Measurements from ENCODE around the gene HLCS. TPM values are rescaled to one million over a fixed set of nuclear protein-coding genes. Genes with fewer than 3 reads are reported as not detected.

Gene HLCS
- polyA plus RNA-seq, 1 donor (not counting 4 experiments of a cell fraction or from before 2014, with no cell fraction given) = 11.5 TPM

GRCh38 chr21:36703123-36703522, 263.3 kb downstream of the HLCS start:
- H3K4me2 ChIP-seq (ENCODE audit: control insufficient read depth, extremely low read depth, insufficient read depth, low read depth, low read length) = no peak overlapping the region
- TF ChIP-seq CTCF (optimal IDR thresholded peaks at IDR 0.05 in 1 of 3, IDR thresholded peaks at IDR 0.05 in 1 of 3, conservative IDR thresholded peaks at IDR 0.05 in 1 of 3; ENCODE audit: extremely low read depth in 1 of 3, insufficient read depth in 2 of 3, low read length in 3 of 3) = no peak
- no peak for TF ChIP-seq EZH2 (IDR thresholded peaks at IDR 0.05; ENCODE audit: low read length)
- no peak overlapping the region for H3K9ac ChIP-seq (ENCODE audit: control insufficient read depth, extremely low read depth, insufficient read depth, low read length)

GRCh38 chr21:36702622-36702968, 263.9 kb downstream of the HLCS start:
- Histone ChIP-seq H4K20me1 (ENCODE audit: control insufficient read depth, extremely low read depth, insufficient read depth, low read length) (peaks cover 19% of the 10 kb centered on the region), H3K79me2 (ENCODE audit: control insufficient read depth, insufficient read depth, low read length) (no peaks in the 10 kb centered on the region), H3K9me3 (ENCODE audit: control insufficient read depth, low read depth, low read length) (no peaks in the 10 kb centered on the region), H3K27me3 (ENCODE audit: control insufficient read depth, extremely low read depth, insufficient read depth, low read length) (peaks cover 99% of the 10 kb centered on the region), H3K4me3 (ENCODE audit: control insufficient read depth in 2 of 3, extremely low read depth in 1 of 3, insufficient read depth in 2 of 3, low read depth in 1 of 3, low read length in 3 of 3) (no peak overlapping the region), H3K4me1 (ENCODE audit: control insufficient read depth, extremely low read depth, insufficient read depth, low read length) (peaks cover 9% of the 10 kb centered on the region), H3K9ac (ENCODE audit: control insufficient read depth, extremely low read depth, insufficient read depth, low read length) (no peak overlapping the region), H3K27ac (ENCODE audit: control insufficient read depth, insufficient read depth, low read length) (no peak overlapping the region), H3K9me1 (ENCODE audit: control insufficient read depth, extremely low read depth, insufficient read depth, low read length) (no peaks in the 10 kb centered on the region), H2AFZ (ENCODE audit: control insufficient read depth, low read length) (no peak overlapping the region), H3K4me2 (ENCODE audit: control insufficient read depth, extremely low read depth, insufficient read depth, low read depth, low read length) (no peak overlapping the region), H3K36me3 (ENCODE audit: control insufficient read depth in 2 of 2, extremely low read depth in 1 of 2, insufficient read depth in 2 of 2, low read length in 2 of 2) (no peaks in the 10 kb centered on the region)
- dilution Hi-C loops (cut with MboI; ENCODE audit: extremely low pct_ligation_motif_present, low sequenced_read_pairs) = no loop called here
- DNase-seq (ENCODE audit: low read depth, low spot score) = no peak
- TF ChIP-seq EZH2 (IDR thresholded peaks at IDR 0.05; ENCODE audit: low read length) = no peak
- TF ChIP-seq CTCF (optimal IDR thresholded peaks at IDR 0.05 in 1 of 3, IDR thresholded peaks at IDR 0.05 in 1 of 3, conservative IDR thresholded peaks at IDR 0.05 in 1 of 3; ENCODE audit: extremely low read depth in 1 of 3, insufficient read depth in 2 of 3, low read length in 3 of 3) = no peak
- no peak for FAIRE-seq

More at GRCh38 chr21:36703123-36703522, 263.3 kb downstream of the HLCS start:
- no peaks in the 10 kb centered on the region for H3K9me1 ChIP-seq (ENCODE audit: control insufficient read depth, extremely low read depth, insufficient read depth, low read length)
- H4K20me1 ChIP-seq (ENCODE audit: control insufficient read depth, extremely low read depth, insufficient read depth, low read length) = peaks cover 19% of the 10 kb centered on the region
- H2AFZ ChIP-seq (ENCODE audit: control insufficient read depth, low read length) = no peak overlapping the region
- dilution Hi-C loops (cut with MboI; ENCODE audit: extremely low pct_ligation_motif_present, low sequenced_read_pairs) = no loop called here
- H3K4me1 ChIP-seq (ENCODE audit: control insufficient read depth, extremely low read depth, insufficient read depth, low read length) = peaks cover 9% of the 10 kb centered on the region
- FAIRE-seq = no peak
- no peaks in the 10 kb centered on the region for H3K9me3 ChIP-seq (ENCODE audit: control insufficient read depth, low read depth, low read length)
- DNase-seq (ENCODE audit: low read depth, low spot score) = no peak
- no peaks in the 10 kb centered on the region for H3K79me2 ChIP-seq (ENCODE audit: control insufficient read depth, insufficient read depth, low read length)
- H3K27me3 ChIP-seq (ENCODE audit: control insufficient read depth, extremely low read depth, insufficient read depth, low read length) = peaks cover 99% of the 10 kb centered on the region
- H3K4me3 ChIP-seq (ENCODE audit: control insufficient read depth in 2 of 3, extremely low read depth in 1 of 3, insufficient read depth in 2 of 3, low read depth in 1 of 3, low read length in 3 of 3) = no peak overlapping the region
- H3K27ac ChIP-seq (ENCODE audit: control insufficient read depth, insufficient read depth, low read length) = no peak overlapping the region
- H3K36me3 ChIP-seq (ENCODE audit: control insufficient read depth in 2 of 2, extremely low read depth in 1 of 2, insufficient read depth in 2 of 2, low read length in 2 of 2) = no peaks in the 10 kb centered on the region
